Gastrocnemius medialis (tissue), 4 donors: Measurements from ENCODE around the gene TBX15.

Source experiments
- CTCF ChIP-seq, 5 experiments: fragments of 450-650 bp in 3 of 5; fragments of 200-600 bp in 2 of 5; sonication (generic) in 2 of 5; IDR thresholded peaks in 4 of 5; conservative IDR thresholded peaks in 1 of 5; 1 replicate in 4 of 5; 2 replicates in 1 of 5; pipeline ENCODE4 v1.5.1; 2016 to 2019; ENCODE audit warnings: antibody characterized with exemption in 5 of 5, mild to moderate bottlenecking in 3 of 5, moderate library complexity in 3 of 5
- POLR2A ChIP-seq, 2 donors: fragments of 450-650 bp; IDR thresholded peaks; one replicate each; pipeline ENCODE4 v1.6.1; 2017; ENCODE audit warnings: antibody characterized with exemption in 2 of 2, mild to moderate bottlenecking in 2 of 2, moderate library complexity in 2 of 2

GRCh38 chr1:118923319-118923718, 64.8 kb downstream of the TBX15 start:
- TF ChIP-seq CTCF (IDR thresholded peaks at IDR 0.05 in 4 of 5, conservative IDR thresholded peaks at IDR 0.05 in 1 of 5) (no peak), POLR2A (IDR thresholded peaks at IDR 0.05) (no peak)
